ENCODE data around the gene ERCC5.

The ERCC5 gene

DNA sequence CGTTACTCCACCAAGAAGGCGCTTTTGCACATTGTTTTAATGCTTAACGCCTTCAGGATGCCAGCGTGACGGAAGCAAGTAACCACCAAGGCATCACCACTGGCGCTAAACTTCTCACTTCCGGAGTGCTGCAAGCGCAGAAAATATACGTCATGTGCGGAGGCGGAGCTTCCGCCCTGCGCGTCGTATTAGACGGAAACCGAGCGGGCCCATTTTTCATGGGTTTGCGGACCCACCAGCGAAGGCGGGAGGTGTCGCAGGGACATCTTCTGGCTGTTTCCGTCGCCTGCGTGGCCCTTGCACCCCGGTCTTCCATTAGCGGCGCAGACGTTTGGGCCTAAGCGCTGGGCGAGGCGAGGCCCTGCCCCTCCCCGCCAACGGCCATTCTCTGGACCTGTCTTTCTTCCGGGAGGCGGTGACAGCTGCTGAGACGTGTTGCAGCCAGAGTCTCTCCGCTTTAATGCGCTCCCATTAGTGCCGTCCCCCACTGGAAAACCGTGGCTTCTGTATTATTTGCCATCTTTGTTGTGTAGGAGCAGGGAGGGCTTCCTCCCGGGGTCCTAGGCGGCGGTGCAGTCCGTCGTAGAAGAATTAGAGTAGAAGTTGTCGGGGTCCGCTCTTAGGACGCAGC, at the start of gene ERCC5:
Gene ERCC5, plus strand, starts transcription at position 403 of the 631 bp plus-strand sequence. CDS start 235 bp downstream, outside the sequence.
- peak; percentile 94 for DNase-seq

DNA sequence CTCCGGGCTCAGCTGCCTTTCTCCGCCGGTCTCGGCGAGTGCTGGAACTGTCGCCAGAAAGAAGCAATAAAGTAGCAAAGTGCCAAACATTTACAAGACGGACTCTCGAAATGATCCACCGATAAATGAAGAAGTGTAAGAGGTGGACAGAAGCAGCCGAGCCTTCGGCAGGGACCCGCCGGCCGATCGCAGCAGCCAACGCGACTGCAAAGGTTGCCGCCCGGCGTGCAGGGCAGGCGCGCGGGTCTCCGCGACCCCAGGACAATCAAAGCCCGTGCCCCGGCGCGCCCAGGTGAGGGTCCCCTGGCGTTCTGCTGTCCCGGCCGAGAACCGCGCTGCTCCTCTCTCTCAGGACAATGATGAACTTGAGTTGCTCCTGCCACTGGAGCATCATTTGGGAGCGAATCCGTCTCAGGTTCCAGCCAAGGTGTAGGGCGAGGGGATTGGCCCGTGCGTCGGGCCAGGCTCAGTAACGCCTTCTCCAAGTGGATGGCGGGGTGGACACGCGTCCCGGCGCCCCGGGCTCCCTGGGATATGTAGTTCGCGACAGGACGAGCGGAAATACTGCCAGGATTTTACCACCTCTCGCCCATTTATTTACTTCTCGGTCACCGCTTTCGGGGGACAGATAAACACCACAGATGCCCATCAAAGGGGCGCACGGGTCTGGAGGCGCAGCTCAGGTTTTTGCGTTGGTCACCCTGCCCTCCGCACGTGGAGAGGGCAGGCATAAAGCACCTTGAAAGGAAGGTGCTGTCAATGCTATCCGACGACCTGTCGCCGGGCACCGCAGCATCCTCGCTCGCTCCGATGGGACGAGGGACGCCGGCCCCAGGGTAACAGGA, 47.0 kb upstream of the ERCC5 start, which contains the start of the genes BIVM and POGLUT2:
Gene BIVM, plus strand, starts transcription at position 539 of the 845 bp plus-strand sequence. CDS start 8,149 bp downstream, outside the sequence.
Gene POGLUT2, minus strand, starts transcription at position 396 of the 845 bp plus-strand sequence. Its CDS starts 306 bp downstream, at position 90.
- DNase-seq = peak; percentile 51 to 52

DNA sequence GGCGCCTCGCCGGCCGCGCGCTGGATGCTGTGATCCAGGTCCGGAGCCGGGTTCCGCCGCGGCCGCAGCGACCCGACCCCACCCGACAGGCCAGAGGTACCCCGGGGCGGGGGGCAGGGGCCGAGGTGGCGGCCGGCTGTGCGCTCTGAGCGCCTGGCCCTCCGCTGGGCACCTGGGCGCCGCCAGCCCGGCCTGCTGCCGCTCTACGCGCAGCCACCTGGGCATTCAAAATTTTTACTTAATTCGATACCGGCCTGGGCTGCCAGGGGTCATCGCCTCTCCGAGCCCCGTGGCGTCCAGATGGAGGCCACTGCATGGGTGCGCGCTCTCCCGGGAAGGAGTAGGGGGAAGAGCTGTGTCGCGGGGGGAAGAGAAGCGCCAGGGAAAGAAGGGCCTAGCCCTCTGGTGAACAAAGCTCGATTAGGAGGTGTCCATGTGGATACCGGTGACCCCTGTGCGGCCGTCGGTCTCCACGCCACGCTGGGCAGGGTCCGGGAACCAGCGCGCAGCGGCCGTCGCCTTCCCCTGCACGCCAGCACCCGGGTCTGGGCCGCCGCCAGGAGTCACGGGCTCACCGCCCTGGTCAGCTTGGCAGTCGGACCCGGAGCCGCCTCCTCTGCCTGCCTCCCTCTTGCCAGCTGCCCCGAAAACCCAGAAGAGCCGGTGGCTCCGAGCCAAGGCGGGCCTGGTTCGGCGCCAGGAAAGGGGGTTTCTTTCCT, 46.2 kb upstream of the ERCC5 start:
- no peak for DNase-seq

DNA sequence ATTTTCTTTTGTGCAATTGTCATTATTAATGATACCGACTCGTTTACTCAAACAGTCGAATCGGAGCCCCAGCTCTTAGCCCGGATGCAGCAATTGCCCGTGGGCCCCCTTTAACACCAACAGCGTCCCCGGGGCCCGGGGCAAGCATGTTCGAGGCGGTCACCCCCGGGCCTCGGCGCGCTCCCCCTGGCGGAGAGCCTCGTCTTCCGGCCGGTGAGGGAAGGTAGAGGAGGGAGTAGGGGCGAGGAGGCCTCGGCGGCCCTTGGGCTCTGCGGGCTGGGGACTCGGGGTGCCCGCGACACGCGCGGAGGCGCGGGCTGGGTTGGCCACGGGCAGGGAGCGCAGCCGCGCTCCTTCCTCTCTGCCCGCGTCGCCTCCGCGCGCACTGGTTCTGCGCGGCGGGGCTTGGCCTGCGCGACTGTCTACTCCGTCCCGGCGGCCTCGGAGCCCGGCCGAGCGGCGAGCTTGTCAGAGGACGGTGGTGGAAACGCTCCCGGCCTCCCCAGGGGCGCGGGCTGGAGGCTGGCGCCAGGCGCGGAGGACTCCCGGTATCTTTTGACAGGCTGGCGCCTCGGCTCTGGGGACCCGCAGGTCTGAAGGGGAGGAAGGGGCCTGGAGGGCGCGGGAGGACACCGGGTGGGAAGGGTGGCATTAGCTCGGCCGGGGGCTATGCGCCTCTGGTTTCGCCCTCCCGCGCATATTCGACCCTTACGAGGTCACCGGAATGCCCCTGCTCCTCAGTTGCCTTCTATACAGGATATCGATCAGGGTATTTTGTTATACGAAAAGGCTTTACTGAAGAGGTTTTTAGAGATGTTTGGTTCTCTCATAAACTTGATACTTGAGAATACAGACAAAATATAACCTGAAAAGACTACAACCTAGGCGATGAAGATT, 45.4 kb upstream of the ERCC5 start:
- DNase-seq = peak; percentile 75 to 77

- DNase-seq = no peak
Measured at GRCh38 chr13:102805680-102806079, 40.2 kb upstream of the ERCC5 start.

GRCh38 chr13:102807699-102808098, 38.1 kb upstream of the ERCC5 start:
- no peak for DNase-seq

DNA sequence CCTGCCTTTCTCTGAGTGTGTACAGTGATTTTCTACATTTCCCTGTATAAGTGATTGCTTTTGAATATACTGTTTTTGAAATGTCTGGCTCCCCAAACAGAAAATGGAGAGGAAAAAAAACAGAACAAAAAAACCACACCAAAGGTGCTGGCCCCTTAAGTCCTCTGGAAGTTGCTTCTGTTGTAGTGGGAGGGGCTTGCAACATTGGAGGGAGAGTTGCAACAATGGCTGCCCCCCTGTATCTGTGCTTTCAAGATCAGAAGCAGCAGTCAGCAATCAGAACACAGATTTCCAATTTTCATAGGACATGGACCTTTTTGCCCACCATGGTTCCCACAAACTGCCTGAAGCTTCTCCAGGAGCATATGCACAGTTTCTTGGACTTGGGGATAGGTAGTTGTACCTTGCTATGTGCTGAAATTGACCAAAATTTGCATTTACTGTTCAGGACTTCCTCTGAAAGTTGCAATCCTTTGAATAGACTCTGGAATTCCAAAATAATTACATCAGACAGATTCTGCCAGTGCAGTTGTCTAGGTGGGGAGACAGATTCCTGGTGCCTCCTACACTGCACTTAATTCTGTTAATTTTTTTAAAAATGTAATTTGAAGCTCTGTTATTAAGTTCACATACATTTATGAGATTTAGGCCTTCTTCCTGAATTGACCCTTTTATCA, 33.1 kb upstream of the ERCC5 start:
- DNase-seq = no peak

DNA sequence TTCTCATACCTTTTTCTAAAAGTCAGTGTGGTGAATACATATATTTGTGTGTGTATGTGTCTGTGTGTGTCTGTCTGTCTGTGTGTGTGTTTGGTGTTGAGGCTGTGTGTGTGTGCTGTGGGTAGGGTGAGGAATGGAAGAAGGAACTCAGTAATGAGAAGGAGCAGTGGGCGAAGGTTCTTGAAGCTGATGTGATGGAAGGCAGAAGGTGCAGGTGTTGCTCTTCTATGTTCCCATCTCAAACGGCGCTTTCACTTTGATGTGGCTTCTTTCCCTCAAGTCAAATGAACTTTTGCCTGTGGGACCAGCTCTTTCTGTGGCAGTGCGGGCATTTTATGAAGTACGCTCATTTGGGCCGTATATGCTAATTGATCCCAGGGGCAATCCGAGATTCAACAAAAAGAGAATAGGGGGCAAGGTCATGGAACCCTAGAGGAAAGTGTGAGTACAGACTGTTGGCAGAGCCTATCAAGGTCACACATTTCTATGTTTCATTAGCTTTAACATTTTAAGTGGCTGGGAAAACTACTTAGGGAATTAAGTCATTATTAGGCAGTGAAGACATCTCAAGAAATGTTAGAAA, 31.7 kb upstream of the ERCC5 start:
- DNase-seq = no peak

DNA sequence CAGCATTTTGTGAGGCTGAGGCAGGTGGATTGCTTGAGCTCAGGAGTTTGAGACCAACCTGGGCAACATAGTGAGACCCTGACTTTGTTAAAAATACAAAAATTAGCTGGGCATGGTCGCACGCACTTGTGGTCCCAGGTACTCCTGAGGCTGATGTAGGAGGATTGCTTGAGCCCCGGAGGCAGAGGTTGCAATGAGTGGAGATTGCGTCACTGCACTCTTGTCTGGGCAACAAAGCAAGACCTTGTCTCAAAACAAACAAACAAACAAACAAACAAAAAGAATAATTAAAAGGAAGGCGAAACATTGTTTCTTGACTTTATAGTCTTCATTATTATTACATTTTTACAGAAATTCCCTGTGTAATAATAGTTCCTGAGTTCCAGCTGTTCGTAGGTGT, 31.0 kb upstream of the ERCC5 start:
- DNase-seq = no peak

DNA sequence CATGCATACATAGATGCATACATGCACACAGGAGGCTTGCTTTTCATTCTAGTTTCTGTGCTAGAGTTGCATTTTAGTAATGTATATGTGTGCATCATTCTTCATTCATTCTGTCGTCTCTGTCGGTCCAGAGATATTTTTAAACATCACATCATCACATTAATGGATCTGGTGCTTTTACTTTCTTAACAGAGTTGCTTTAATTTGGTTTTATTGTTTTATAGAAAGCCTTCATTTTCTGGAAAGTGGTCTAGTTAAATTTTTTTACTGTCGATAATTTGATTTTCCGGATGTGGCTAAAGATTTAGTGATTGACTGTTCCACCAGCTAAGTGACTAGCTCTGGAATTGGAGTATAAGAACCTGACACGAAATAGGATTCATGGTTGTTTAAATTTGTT, 30.0 kb upstream of the ERCC5 start:
- no peak for DNase-seq

DNA sequence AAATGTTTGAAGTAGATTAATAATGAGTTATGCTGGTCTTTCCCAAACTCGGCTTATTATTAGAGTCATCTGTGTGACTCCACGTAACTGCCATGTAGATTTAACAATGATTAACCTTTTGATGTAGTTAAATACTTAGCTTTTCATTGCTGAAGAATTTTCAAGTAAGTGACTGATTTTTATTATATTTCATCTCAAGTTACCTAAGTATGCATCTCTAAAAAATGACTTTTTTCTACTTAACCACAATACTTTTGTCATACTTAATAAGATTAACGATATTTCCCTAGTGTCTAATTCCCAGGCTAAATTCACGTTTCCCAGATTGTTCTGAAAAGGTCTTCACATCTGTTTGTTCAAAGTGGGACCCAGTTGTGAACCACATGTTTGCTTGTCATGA, 29.1 kb upstream of the ERCC5 start:
- no peak for DNase-seq

DNA sequence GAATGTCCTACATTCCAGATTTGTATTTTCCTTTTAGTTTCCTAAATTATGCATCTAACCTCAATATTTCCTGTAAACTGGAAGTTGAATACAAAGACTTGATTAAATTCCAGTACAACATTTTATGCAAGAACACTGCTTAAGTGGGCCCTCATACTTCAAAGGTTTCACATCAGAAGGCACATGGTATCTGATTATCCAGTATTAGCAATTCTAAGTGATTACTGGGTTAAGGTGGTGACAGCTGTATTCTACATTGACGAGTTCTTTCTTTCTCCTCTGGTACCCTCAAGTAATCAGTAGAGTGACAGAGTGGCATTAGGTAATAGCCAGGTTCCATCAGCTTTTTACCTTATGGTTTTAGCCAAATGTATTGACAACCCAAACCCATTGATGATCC, 28.6 kb upstream of the ERCC5 start:
- DNase-seq = no peak

DNA sequence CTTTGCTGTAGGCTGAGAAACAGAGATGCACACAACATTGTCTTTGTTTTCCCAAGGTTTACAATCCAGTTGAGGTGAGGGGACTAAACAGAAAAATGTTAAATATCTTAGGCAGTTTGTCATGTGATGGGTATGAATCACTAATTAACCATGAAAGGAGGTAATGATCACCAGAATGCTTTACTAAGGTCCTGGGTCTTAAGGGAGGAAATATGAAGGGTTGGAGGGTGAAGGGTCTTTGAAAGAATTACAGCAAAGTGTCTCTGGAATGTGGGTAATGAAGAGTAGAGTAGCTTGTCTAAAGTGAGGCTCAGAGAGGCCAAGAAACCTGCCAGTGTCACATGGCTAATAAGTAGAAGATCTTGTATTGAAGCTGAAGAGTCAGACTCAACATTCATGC, 27.9 kb upstream of the ERCC5 start:
- no peak for DNase-seq

- DNase-seq = no peak
Measured at GRCh38 chr13:102825400-102825799, 20.4 kb upstream of the ERCC5 start.

DNA sequence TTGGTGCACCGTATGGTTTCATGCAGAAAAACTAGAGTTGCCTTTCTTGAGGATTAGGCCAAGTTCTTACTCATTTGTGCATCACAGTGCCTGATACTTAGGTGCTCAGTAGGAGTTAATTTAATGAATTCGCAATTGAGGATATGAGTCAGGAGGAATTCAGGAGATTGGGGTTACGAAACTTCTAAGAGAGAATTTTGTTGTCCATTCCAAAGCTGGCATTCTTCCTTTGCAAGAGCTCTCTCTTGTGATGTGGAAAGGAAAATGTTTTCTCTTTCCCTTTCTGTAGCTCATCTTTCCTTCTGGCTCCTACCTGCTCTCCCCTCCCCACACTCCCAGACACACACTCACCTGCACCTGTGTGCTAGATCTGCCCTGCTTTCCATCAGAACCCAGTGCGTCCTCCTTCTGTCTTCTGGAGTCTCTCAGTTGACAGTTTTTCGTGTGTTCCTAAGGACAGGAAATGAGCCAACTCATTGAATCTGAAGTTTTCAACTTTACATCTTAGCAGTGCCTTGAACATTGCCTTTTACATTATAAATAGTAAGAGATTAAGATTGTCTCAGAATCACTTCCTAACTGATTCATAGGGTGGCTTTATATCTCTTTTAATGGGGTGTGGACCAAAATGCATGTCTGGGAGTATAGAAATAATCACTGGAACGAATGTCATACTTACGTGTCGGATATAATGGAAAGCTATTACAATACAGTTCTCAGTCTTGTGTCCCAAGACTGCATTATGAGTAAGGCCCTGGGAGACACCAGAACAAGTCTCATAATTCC, 19.7 kb upstream of the ERCC5 start:
- no peak for DNase-seq

DNA sequence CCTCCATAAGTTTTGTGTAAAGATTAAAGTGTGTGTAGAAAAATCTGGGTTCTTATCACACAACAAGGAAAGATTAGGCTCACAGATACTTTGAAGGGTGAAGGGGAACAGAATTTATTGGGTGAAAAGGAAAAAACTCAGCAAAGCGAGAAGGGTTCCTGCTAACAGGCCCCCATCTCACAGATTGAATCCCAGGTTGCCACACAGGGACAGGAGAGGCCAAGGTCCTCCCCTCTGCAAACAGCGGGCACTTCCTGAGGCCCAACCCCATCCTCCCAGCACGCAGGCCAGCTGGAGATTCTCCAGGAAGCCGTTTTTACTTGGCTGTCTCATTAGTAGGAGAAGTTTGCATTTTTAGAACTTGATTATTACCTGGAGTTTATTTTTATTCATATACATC, 15.2 kb upstream of the ERCC5 start:
- no peak for DNase-seq

GRCh38 chr13:102836471-102836870, 9.4 kb upstream of the ERCC5 start:
- no peak for DNase-seq

- no peak for DNase-seq
Measured at GRCh38 chr13:102838273-102838672, 7.6 kb upstream of the ERCC5 start.

DNA sequence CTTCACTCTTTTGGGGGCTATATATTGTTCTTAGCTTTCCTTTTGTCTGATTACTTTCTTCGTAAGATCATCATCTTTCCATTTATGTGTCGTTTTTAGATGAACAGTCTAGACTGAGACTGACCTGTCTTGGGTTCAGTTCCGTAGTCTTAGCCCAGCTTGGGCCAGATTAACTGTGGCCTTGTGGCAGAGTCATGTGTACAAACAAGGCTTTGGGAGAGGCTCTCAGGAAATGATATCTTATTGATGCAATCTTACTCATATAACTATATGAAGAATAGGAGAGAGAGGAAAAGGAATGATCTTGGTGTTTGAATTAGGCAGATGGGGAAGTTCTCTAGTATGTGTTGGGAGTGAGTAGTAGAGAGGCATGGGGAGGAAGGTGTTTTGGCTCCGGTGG, 6.8 kb upstream of the ERCC5 start:
- DNase-seq = no peak

DNA sequence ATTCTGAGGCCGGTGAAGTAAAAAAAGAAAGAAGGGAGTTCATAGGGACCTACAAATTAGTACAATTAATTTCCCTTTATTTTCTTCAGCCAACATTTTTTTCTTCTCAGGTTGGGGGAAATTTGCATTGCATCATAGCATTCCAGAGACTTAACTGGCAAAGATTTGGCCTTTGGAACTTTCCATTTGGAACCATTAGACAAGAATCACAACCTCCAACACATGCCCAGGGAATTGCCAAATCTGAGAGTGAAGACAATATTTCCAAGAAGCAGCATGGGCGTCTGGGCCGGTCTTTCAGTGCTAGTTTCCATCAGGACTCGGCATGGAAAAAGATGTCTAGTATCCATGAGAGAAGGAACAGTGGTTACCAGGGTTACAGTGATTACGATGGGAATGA, 6.4 kb upstream of the ERCC5 start:
- no peak for DNase-seq

GRCh38 chr13:102845289-102845629, 573 bp upstream of the ERCC5 start:
- DNase-seq = no peak

All from activated CD4-positive, alpha-beta T cell treated with anti-CD3 and anti-CD28 coated beads, Interleukin-2, amount 50 U/mL, for 4 hours (primary cell).